Skeletal muscle satellite cell (primary cell): ENCODE data around the gene FOLR2.

ENCODE experiments used
- H3K27me3 ChIP-seq: 2 replicates; pipeline ENCODE4 v1.7.0; 2013; ENCODE audit warnings: low read length; ENCODE audit not compliant: control insufficient read depth, insufficient read depth
- H3K36me3 ChIP-seq: 2 replicates; pipeline ENCODE4 v1.7.0; 2013; ENCODE audit warnings: mild to moderate bottlenecking, control low read depth, low read length; ENCODE audit not compliant: insufficient read depth
- H3K4me1 ChIP-seq: 2 replicates; pipeline ENCODE4 v1.7.0; 2013; ENCODE audit warnings: low read length; ENCODE audit not compliant: control insufficient read depth, insufficient read depth
- H3K4me2 ChIP-seq: 2 replicates; pipeline ENCODE4 v1.7.0; 2013; ENCODE audit warnings: mild to moderate bottlenecking, low read length
- H3K4me3 ChIP-seq: 2 replicates; pipeline ENCODE4 v1.7.0; 2013; ENCODE audit warnings: low read length
- H3K9ac ChIP-seq: 2 replicates; pipeline ENCODE4 v1.7.0; 2013; ENCODE audit warnings: mild to moderate bottlenecking, low read depth, low read length, moderate library complexity
- H3K9me3 ChIP-seq: replicated peaks from 2 replicates; pipeline ENCODE4 v1.7.0; 2013; ENCODE audit warnings: mild to moderate bottlenecking, control low read depth, low read length

The FOLR2 gene

GRCh38 chr11:72267956-72268617, 51.5 kb downstream of the FOLR2 start:
- Histone ChIP-seq H3K27me3 (peaks cover 27% of the 10 kb centered on the region), H3K4me2 (no peak overlapping the region), H3K4me3 (no peak overlapping the region), H3K36me3 (no peaks in the 10 kb centered on the region), H3K9me3 (no peaks in the 10 kb centered on the region), H3K9ac (no peak overlapping the region), H3K4me1 (peaks cover 2% of the 10 kb centered on the region)
